ENCODE data around the gene SEMA3C. TPM values are rescaled to one million over a fixed set of nuclear protein-coding genes. Genes with fewer than 3 reads are reported as not detected.

Gene SEMA3C
- polyA plus RNA-seq, 1 experiment: 64.1 TPM

DNA sequence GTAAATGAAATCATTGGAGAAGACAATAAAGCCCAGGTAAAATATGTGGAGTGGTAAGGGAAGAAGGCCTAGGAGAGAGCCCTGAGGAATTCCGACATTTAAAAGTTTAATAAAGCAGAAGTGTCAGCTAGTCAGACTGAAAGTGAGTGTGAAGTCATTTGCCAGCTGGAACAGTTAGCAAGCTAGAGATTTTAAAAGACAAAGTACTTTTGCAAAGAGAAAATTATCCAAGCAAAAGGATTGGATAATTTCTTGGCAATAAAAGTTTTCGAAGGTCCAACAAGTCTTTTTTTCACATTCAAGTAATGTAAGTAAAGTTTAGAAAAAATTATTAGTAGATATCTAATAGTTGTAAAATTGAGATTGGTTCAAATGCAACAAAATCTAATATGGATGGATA is 27.1 kb upstream of the SEMA3C start:
- POLR2A ChIA-PET: no interaction called here
- no peak overlapping the region for H3K4me3 ChIP-seq (ENCODE audit: low read depth, low read length)

DNA sequence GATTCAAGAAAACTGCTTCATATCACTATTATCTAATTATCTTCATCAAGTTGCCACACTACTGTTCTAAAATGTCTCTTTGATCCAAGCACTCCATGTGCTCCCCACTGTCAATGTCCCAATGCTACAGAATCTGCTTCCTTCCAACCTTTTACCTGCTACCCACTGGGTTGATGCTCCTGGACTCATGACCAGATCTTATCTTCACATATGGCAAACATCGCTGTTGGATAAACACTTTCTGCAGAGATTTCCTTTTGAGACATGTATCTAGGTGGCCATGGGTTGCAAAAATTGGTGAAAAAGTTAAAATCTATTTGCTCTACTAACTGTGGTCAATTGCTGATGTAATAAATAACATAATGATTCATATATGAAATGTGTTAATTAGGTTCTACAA is 24.5 kb upstream of the SEMA3C start:
- Histone ChIP-seq H3K27me3 (ENCODE audit: control insufficient read depth, insufficient read depth, low read length) (no peaks in the 10 kb centered on the region), H3K4me3 (ENCODE audit: low read depth, low read length) (no peak overlapping the region), H3K36me3 (ENCODE audit: control insufficient read depth, insufficient read depth, low read length) (no peaks in the 10 kb centered on the region)
- POLR2A ChIA-PET: no interaction called here
- TF ChIP-seq, protein P1, sequence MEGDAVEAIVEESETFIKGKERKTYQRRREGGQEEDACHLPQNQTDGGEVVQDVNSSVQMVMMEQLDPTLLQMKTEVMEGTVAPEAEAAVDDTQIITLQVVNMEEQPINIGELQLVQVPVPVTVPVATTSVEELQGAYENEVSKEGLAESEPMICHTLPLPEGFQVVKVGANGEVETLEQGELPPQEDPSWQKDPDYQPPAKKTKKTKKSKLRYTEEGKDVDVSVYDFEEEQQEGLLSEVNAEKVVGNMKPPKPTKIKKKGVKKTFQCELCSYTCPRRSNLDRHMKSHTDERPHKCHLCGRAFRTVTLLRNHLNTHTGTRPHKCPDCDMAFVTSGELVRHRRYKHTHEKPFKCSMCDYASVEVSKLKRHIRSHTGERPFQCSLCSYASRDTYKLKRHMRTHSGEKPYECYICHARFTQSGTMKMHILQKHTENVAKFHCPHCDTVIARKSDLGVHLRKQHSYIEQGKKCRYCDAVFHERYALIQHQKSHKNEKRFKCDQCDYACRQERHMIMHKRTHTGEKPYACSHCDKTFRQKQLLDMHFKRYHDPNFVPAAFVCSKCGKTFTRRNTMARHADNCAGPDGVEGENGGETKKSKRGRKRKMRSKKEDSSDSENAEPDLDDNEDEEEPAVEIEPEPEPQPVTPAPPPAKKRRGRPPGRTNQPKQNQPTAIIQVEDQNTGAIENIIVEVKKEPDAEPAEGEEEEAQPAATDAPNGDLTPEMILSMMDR (IDR thresholded peaks at IDR 0.05; ENCODE audit: insufficient read depth, low read depth, low read length): no peak
- CTCF ChIA-PET: no interaction called here
- no peak for DNase-seq (ENCODE audit: low read depth)

More for the DNA sequence above, 27.1 kb upstream of the SEMA3C start:
- no peak for DNase-seq (ENCODE audit: low read depth)
- CTCF ChIA-PET: interaction anchor here (1.0 to 1.2 kb wide), 2 partner anchors 12 to 27 kb away, joined by 3 read pairs; partner anchors contain the start of gene SEMA3C
- no peaks in the 10 kb centered on the region for H3K36me3 ChIP-seq (ENCODE audit: control insufficient read depth, insufficient read depth, low read length)
- H3K27me3 ChIP-seq (ENCODE audit: control insufficient read depth, insufficient read depth, low read length): no peaks in the 10 kb centered on the region
- TF ChIP-seq, protein P1 (IDR thresholded peaks at IDR 0.05; ENCODE audit: insufficient read depth, low read depth, low read length): no peak

DNA sequence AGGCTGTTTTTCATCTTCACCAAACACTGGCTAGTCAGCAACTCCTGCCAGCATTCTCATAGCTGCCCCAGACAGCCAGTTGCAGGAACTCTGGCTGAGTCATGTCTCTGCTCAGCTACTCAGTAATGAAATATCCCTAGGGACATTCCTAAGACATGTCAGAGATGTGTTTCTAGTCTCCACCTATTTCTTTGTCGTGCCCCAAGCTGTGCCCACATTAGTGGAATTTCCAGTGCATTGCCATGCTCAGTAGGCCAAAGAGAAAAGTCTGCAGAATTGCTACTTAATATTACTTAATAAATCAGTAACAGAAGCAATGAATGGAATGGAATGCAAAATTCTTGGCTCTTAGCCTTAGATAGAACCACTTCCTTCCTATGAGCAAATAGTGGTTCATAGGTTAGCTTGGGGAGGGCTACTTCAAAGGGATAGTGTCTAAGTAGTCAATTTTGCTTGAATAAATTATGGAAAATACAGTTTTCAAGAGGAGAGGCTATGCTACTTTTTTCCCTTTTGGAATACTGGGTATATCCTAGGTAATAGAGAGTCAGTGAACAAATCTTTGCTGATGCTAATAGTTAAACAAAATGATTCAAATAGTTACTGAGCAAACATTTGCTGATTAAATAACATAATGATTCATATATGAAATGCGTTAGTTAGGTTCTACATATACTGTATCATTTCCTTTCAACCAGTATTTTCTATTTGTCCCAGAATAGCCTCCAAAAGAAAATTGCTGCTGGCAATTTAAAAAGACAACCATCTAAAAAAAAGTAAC is 23.6 kb upstream of the SEMA3C start:
- H3K4me3 ChIP-seq (ENCODE audit: low read depth, low read length): no peak overlapping the region
- ChIA-PET CTCF (no interaction called here), POLR2A (interaction anchor here (0.6 kb wide), 1 partner anchor 25 kb away, joined by 4 read pairs; no protein-coding TSS in a partner anchor)
- peak; percentile 92 for DNase-seq (ENCODE audit: low read depth)
- H3K36me3 ChIP-seq (ENCODE audit: control insufficient read depth, insufficient read depth, low read length): no peaks in the 10 kb centered on the region
- no peaks in the 10 kb centered on the region for H3K27me3 ChIP-seq (ENCODE audit: control insufficient read depth, insufficient read depth, low read length)
- TF ChIP-seq, protein P1 (IDR thresholded peaks at IDR 0.05; ENCODE audit: insufficient read depth, low read depth, low read length): no peak

DNA sequence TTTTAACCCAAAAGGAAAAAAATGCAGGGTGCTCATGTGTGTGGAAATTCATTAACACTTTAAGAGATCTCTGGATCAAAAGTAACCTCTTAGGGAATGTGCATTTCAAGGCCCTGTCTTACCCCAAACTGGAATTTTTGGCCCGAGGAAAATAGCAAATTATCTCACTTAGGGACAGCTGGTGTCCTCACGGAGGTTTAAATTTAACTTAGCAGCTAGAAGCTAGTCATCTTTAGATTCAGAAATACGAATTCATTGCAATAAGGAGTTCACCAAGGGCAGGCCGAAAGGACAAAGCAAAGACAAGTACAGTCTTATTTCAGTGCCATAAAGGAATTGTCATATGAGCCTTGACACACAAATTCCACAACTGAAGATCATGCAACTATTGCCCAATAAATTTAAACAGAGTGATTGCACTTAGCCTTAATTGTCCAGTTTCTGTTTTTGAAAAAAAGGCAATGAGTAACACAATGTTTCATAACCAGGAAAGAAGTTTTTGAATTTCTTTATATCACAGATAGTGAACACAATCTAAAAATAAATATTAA is 22.4 kb upstream of the SEMA3C start:
- POLR2A ChIA-PET: no interaction called here
- CTCF ChIA-PET: interaction anchor here (0.6 to 0.9 kb wide), 2 partner anchors 20 to 275 kb away, joined by 3 to 4 read pairs; no protein-coding TSS in a partner anchor

More for the DNA sequence above, 22.4 kb upstream of the SEMA3C start:
- no peaks in the 10 kb centered on the region for H3K36me3 ChIP-seq (ENCODE audit: control insufficient read depth, insufficient read depth, low read length)
- DNase-seq (ENCODE audit: low read depth): peak; percentile 64
- no peak overlapping the region for H3K4me3 ChIP-seq (ENCODE audit: low read depth, low read length)
- no peaks in the 10 kb centered on the region for H3K27me3 ChIP-seq (ENCODE audit: control insufficient read depth, insufficient read depth, low read length)
- TF ChIP-seq, protein P1 (IDR thresholded peaks at IDR 0.05; ENCODE audit: insufficient read depth, low read depth, low read length): no peak

Measured in BJ (cell line).